ENCODE results near the gene MME.

The MME gene

GRCh38 chr3:155192957-155193746, 113.0 kb downstream of the MME start:
- H3K4me3 ChIP-seq (ENCODE audit: low read depth, low read length): no peak overlapping the region
- no peak overlapping the region for H3K9ac ChIP-seq (ENCODE audit: low read depth, low read length)
- H3K36me3 ChIP-seq (ENCODE audit: control insufficient read depth, insufficient read depth, low read length): no peaks in the 10 kb centered on the region
- H3K4me1 ChIP-seq (ENCODE audit: control insufficient read depth, insufficient read depth, low read length): no peaks in the 10 kb centered on the region
- no peaks in the 10 kb centered on the region for H3K9me3 ChIP-seq (ENCODE audit: control insufficient read depth, insufficient read depth, low read length)
- H3K27ac ChIP-seq (ENCODE audit: low read depth, low read length): no peak overlapping the region
- no peaks in the 10 kb centered on the region for H3K27me3 ChIP-seq (ENCODE audit: control insufficient read depth, insufficient read depth, low read length)

DNA sequence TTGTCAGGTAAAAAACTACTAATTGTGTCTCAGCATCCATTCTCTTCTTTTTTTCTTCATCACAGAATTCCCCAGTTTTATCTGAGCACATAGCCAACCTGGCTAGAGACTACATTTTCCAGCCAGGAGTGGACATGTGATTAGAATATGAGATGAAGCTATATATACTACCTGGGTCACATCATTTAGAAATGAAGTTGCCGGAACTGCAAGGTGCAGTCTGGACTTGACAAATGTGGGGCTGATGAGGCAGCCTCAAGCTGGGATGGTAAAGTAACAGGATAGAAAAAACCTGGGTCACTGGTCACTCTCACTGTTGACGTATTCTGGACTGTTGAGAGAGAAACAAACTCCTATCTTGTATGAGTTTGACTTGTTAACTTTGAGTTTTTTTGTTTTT, 113.7 kb downstream of the MME start:
- Histone ChIP-seq H3K4me1 (ENCODE audit: control insufficient read depth, insufficient read depth, low read length) (no peaks in the 10 kb centered on the region), H3K27me3 (ENCODE audit: control insufficient read depth, insufficient read depth, low read length) (no peaks in the 10 kb centered on the region), H3K9me3 (ENCODE audit: control insufficient read depth, insufficient read depth, low read length) (no peaks in the 10 kb centered on the region), H3K27ac (ENCODE audit: low read depth, low read length) (no peak overlapping the region), H3K36me3 (ENCODE audit: control insufficient read depth, insufficient read depth, low read length) (no peaks in the 10 kb centered on the region), H3K9ac (ENCODE audit: low read depth, low read length) (no peak overlapping the region), H3K4me3 (ENCODE audit: low read depth, low read length) (no peak overlapping the region)

- Histone ChIP-seq H3K4me3 (ENCODE audit: low read depth, low read length) (no peak overlapping the region), H3K27ac (ENCODE audit: low read depth, low read length) (no peak overlapping the region), H3K9me3 (ENCODE audit: control insufficient read depth, insufficient read depth, low read length) (no peaks in the 10 kb centered on the region)
Observed at GRCh38 chr3:155194973-155195957, 115.1 kb downstream of the MME start.

GRCh38 chr3:155196131-155197021, 116.3 kb downstream of the MME start:
- Histone ChIP-seq H3K27ac (ENCODE audit: low read depth, low read length) (no peak overlapping the region), H3K9me3 (ENCODE audit: control insufficient read depth, insufficient read depth, low read length) (no peaks in the 10 kb centered on the region), H3K36me3 (ENCODE audit: control insufficient read depth, insufficient read depth, low read length) (no peaks in the 10 kb centered on the region), H3K27me3 (ENCODE audit: control insufficient read depth, insufficient read depth, low read length) (no peaks in the 10 kb centered on the region), H3K9ac (ENCODE audit: low read depth, low read length) (no peak overlapping the region), H3K4me1 (ENCODE audit: control insufficient read depth, insufficient read depth, low read length) (no peaks in the 10 kb centered on the region), H3K4me3 (ENCODE audit: low read depth, low read length) (no peak overlapping the region)

More at GRCh38 chr3:155194973-155195957, 115.1 kb downstream of the MME start:
- H3K36me3 ChIP-seq (ENCODE audit: control insufficient read depth, insufficient read depth, low read length): no peaks in the 10 kb centered on the region
- H3K27me3 ChIP-seq (ENCODE audit: control insufficient read depth, insufficient read depth, low read length): no peaks in the 10 kb centered on the region
- H3K4me1 ChIP-seq (ENCODE audit: control insufficient read depth, insufficient read depth, low read length): no peaks in the 10 kb centered on the region
- no peak overlapping the region for H3K9ac ChIP-seq (ENCODE audit: low read depth, low read length)

DNA sequence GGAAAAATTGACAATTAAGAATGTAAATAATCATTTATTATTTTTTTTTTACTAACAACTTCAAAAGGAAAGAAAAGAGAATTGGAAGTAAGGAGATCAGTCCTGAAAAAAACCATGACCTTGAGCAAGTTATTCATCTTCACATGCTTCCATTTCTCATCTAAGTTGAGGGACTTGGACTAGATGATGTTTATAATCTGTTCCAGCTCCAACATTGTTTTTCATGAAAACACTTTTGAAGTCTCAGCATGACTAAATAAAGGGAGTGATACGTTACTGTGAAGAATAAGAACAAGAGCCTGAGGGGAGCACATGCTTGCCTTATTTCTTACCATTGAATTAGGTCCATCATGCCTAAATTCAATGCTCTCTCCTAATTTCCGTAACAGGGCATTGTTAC, 117.7 kb downstream of the MME start:
- H3K9me3 ChIP-seq (ENCODE audit: control insufficient read depth, insufficient read depth, low read length): no peaks in the 10 kb centered on the region
- no peaks in the 10 kb centered on the region for H3K27me3 ChIP-seq (ENCODE audit: control insufficient read depth, insufficient read depth, low read length)
- no peak overlapping the region for H3K27ac ChIP-seq (ENCODE audit: low read depth, low read length)
- H3K4me3 ChIP-seq (ENCODE audit: low read depth, low read length): no peak overlapping the region
- H3K4me1 ChIP-seq (ENCODE audit: control insufficient read depth, insufficient read depth, low read length): no peaks in the 10 kb centered on the region
- no peaks in the 10 kb centered on the region for H3K36me3 ChIP-seq (ENCODE audit: control insufficient read depth, insufficient read depth, low read length)
- H3K9ac ChIP-seq (ENCODE audit: low read depth, low read length): no peak overlapping the region

- no peak overlapping the region for H3K4me3 ChIP-seq (ENCODE audit: low read depth, low read length)
- H3K27ac ChIP-seq (ENCODE audit: low read depth, low read length): no peak overlapping the region
- no peaks in the 10 kb centered on the region for H3K36me3 ChIP-seq (ENCODE audit: control insufficient read depth, insufficient read depth, low read length)
- H3K4me1 ChIP-seq (ENCODE audit: control insufficient read depth, insufficient read depth, low read length): no peaks in the 10 kb centered on the region
- no peaks in the 10 kb centered on the region for H3K9me3 ChIP-seq (ENCODE audit: control insufficient read depth, insufficient read depth, low read length)
- no peak overlapping the region for H3K9ac ChIP-seq (ENCODE audit: low read depth, low read length)
- H3K27me3 ChIP-seq (ENCODE audit: control insufficient read depth, insufficient read depth, low read length): no peaks in the 10 kb centered on the region
Observed at GRCh38 chr3:155202626-155203025, 122.5 kb downstream of the MME start.

GRCh38 chr3:155204851-155205250, 124.7 kb downstream of the MME start:
- H3K27ac ChIP-seq (ENCODE audit: low read depth, low read length): no peak overlapping the region
- no peaks in the 10 kb centered on the region for H3K9me3 ChIP-seq (ENCODE audit: control insufficient read depth, insufficient read depth, low read length)
- no peak overlapping the region for H3K4me3 ChIP-seq (ENCODE audit: low read depth, low read length)
- H3K4me1 ChIP-seq (ENCODE audit: control insufficient read depth, insufficient read depth, low read length): peaks cover 7% of the 10 kb centered on the region; the same call in 1 of the 2 replicates
- H3K27me3 ChIP-seq (ENCODE audit: control insufficient read depth, insufficient read depth, low read length): no peaks in the 10 kb centered on the region
- H3K9ac ChIP-seq (ENCODE audit: low read depth, low read length): no peak overlapping the region
- H3K36me3 ChIP-seq (ENCODE audit: control insufficient read depth, insufficient read depth, low read length): no peaks in the 10 kb centered on the region

DNA sequence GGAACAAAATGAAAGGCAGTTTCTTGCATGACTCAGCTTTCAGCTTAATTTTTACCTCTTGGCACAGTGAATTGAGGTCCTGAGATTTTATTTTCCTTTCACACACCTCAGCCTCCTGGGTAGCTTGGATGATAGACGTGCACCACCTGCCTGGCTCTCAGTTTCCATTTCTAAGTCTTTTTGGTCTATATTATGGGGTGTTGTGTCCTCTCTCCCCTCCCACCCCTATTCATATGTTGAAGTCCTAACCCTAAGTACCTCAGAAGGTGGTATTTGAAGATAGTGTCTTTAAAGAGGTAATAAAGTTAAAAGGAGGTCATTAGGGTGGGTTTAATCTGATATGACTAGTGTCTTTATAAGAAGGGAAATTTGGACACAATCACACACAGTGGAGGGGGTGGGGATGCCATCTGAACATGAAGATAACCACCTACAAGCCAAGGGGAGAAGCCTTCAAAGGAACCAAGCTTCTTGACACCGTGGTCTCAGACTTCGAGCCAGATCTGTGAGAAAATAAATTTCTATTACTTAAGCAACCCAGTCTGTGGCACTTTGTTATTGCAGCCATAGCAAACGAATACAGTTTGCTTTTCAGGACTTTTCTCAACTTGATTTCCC, 128.2 kb downstream of the MME start:
- Histone ChIP-seq H3K4me3 (ENCODE audit: low read depth, low read length) (no peak overlapping the region), H3K27me3 (ENCODE audit: control insufficient read depth, insufficient read depth, low read length) (no peaks in the 10 kb centered on the region), H3K9ac (ENCODE audit: low read depth, low read length) (no peak overlapping the region), H3K9me3 (ENCODE audit: control insufficient read depth, insufficient read depth, low read length) (no peaks in the 10 kb centered on the region), H3K27ac (ENCODE audit: low read depth, low read length) (no peak overlapping the region), H3K4me1 (ENCODE audit: control insufficient read depth, insufficient read depth, low read length) (peaks cover 7% of the 10 kb centered on the region; the same call in 1 of the 2 replicates), H3K36me3 (ENCODE audit: control insufficient read depth, insufficient read depth, low read length) (no peaks in the 10 kb centered on the region)

- Histone ChIP-seq H3K4me3 (ENCODE audit: low read depth, low read length) (no peak overlapping the region), H3K9ac (ENCODE audit: low read depth, low read length) (no peak overlapping the region), H3K36me3 (ENCODE audit: control insufficient read depth, insufficient read depth, low read length) (no peaks in the 10 kb centered on the region), H3K4me1 (ENCODE audit: control insufficient read depth, insufficient read depth, low read length) (peaks cover 7% of the 10 kb centered on the region; the same call in 1 of the 2 replicates), H3K9me3 (ENCODE audit: control insufficient read depth, insufficient read depth, low read length) (no peaks in the 10 kb centered on the region), H3K27ac (ENCODE audit: low read depth, low read length) (no peak overlapping the region), H3K27me3 (ENCODE audit: control insufficient read depth, insufficient read depth, low read length) (no peaks in the 10 kb centered on the region)
Observed at GRCh38 chr3:155210736-155211135, 130.6 kb downstream of the MME start.

- Histone ChIP-seq H3K9me3 (ENCODE audit: control insufficient read depth, insufficient read depth, low read length) (no peaks in the 10 kb centered on the region), H3K27ac (ENCODE audit: low read depth, low read length) (no peak overlapping the region), H3K4me3 (ENCODE audit: low read depth, low read length) (no peak overlapping the region), H3K9ac (ENCODE audit: low read depth, low read length) (no peak overlapping the region), H3K36me3 (ENCODE audit: control insufficient read depth, insufficient read depth, low read length) (no peaks in the 10 kb centered on the region), H3K27me3 (ENCODE audit: control insufficient read depth, insufficient read depth, low read length) (no peaks in the 10 kb centered on the region), H3K4me1 (ENCODE audit: control insufficient read depth, insufficient read depth, low read length) (peaks cover 7% of the 10 kb centered on the region; the same call in 1 of the 2 replicates)
Observed at GRCh38 chr3:155211266-155211665, 131.1 kb downstream of the MME start.

Data from HUES48 (cell line).